Inflammatory macrophage (primary cell): ENCODE results near the gene PFN1.
A peak's percentile ranks its signal among the peaks of the same experiment; 100 is the strongest.

Experiments used
- DNase-seq, 2 donors: peaks; one replicate each; pipeline ENCODE4 v3.0.0-alpha.2; 2020 to 2022

Gene PFN1

DNA sequence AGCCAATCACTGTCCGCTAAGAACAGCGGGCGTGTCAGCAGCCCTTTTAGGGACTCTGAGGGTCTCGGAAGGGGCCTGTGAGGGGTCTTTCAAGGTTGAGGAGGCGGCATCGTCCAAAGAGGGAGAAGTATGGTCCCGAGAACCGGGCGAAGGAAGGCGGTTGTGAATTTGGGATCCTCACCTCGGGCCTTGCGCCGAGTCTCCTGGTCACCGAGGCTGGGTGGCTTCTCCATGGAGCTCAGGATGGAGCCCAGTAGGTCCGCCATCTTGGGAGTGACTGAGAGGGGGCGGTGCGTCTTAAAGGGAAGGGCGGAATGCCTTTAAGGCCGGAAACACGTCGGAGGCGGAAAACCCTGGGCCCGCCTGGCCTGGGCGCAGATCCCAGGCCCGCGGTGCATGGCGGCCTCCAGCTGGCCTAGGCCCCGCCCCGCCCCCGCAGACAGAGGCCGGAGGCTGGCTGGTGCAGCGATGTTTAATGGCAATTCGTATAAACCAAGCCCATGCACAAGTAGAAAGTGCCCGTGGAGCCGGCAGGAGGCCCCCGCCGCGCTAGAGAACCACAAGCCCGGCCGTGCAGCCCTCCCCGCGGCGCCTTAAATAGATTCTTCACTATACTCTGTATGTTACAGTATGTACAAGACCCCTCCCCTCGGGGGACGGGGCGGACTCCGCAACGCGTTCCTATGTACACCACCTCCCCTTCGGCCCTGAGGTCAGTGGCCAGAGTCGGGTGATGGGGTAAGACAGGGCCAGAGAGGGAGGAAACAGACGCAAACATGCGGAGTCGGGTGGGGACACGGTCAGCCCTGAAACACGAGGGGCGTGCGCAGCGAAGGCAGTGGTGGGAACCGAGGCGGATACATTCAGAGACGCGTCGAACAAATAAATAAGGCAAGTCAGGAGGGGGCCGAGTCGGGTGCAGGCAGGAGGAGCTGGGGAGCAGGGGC lies 19.5 kb upstream of the PFN1 start, which contains the start of gene SPAG7:
Gene SPAG7 (minus strand): TSS at position 279 of the 947 bp plus-strand sequence. CDS start 13 bp downstream, at position 266.
- DNase-seq: peak; percentile 97

DNA sequence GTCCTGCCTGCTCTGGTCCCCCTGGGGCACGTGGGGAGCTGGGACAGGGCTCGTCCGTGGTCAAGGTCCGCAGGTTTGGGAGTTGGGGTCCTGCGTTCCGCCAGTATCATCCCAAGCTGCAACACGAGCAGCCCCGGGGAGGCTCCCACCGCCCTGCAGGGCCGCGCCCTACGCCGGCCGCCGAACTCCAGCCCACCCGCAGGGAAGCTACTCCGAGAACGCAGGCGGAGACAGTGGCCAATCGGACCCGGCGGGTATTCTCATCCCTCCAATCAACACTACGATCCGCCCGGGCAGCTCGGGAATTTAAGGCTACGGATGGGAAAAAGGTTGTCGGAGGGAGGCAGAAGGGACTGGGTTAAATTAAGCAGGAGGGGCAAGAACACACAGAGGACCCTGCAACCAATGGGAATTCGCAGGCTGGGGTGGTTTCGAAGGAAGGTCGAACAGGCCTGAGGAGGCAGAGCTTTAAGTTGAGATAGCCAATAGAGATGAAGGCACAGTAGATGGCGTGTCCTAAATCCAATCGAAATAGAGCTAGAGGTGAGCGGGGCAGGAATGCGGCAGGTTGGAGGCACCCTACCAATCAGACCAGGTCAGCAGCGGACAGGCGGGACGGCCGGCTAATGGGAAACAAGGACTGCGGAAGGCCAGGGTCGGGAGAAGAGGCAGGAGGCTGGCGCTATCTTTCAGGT lies 18.7 kb upstream of the PFN1 start:
- DNase-seq: peak; percentile 99

DNA sequence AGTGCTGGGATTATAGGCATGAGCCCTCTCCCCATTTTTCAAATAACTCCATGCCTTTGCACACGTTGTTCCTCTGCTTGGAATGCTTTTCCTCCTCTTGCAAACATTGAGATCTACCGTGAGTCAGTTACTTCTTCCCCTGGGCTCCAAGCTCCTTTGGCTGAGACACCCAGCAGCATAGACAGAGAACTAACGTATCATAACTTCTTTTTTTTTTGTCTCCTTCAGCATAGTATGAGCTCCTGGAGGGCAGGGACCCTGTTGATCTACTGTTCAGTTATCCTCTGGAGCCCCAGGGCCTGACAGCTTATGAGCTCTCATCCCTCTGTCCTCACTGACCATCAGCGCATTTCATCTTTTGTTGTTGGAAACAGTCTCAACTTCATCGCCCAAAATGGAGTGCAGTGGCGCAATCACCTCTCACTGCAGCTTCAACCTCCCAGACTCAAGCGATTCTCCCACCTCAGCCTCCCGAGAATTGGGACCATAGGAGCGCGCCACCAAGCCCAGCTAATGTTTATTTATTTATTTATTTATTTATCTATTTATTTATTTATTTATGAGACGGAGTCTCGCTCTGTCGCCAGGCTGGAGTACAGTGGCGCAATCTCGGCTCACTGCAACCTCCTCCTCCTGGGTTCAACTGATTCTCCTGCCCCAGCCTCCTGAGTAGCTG lies 17.1 kb upstream of the PFN1 start:
- DNase-seq: no peak

DNA sequence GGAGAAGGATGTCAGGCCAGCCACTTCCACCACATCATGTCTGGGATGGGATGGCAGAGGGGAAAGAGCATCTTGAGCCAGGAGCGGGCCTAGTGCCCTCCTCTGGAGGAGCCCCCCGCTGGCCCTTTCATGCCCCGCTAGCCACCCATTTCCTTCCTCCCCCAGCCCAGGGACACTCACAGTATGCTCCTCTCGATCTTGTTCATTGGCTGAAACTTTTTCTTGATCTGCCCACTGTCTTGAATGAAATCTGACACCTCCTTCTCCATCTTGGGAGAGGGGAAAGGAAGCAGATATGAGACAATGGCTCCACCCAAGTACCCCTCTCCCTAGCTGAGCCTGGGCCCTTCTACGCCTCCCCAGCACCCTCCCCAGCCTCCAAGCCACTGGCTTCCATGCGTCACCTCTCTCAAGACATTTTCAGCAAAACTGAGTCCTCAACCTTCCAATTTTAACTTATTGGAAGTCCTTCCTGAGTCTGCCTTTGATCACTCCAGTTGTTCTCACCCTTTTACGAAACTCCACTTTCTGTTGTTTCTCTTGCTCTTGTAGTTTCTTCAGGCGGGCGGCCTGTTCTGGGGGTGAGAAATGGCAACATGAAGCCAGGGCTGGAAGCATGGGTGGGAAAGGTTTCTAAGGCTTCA lies 12.1 kb upstream of the PFN1 start:
- DNase-seq: no peak

DNA sequence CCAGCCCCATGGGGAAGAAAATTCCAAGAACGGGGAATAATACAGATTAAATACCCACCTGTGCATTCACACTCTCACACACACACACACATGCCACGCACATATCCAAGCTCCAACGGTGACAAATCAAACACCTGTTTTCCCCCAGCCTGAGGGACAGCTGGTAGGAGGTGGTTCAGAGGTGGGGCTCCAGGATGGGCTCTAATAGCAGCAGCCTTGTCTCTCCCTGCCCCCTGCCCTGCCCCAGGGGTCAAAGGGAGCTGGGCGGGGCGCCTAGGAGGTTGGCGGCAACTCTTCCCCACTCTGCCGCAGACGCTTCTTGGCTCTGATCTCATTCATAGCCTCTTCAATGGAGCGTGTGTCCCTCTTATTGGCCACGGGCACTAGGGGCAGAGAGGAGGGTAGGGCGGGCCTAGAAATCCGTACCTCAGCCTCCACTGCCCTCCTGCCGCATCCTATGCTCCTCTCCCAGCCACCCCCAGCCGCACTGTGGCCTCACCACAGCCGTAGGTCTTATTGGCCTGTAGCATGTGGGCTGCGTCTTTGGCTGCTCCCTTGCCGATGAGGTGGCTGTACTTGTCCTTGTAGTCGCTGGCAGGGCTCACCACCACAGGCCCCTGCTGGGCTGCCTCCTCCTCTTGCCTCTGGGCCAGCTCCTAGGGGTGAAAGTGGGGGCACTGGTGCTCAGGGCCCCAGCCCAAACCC lies 11.1 kb upstream of the PFN1 start:
- DNase-seq: no peak

DNA sequence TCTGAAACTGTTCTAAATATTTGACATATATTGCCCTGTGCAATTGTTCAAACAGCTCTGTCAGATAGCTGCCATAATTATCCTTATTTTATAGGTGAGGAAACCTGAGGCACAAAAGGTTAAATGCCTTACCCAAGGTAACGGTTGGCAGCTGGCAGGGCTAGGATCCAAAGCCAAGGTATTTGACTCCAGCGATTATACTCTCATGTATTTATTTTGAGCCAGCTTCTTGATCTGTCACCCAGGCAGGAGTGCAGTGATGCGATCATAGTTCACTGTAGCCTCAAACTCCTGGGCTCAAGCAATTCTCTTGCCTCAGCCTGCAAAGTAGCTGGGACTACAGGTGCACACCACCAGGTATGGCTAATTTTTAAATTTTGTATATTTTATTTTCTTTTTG lies 9.8 kb upstream of the PFN1 start:
- DNase-seq: no peak

DNA sequence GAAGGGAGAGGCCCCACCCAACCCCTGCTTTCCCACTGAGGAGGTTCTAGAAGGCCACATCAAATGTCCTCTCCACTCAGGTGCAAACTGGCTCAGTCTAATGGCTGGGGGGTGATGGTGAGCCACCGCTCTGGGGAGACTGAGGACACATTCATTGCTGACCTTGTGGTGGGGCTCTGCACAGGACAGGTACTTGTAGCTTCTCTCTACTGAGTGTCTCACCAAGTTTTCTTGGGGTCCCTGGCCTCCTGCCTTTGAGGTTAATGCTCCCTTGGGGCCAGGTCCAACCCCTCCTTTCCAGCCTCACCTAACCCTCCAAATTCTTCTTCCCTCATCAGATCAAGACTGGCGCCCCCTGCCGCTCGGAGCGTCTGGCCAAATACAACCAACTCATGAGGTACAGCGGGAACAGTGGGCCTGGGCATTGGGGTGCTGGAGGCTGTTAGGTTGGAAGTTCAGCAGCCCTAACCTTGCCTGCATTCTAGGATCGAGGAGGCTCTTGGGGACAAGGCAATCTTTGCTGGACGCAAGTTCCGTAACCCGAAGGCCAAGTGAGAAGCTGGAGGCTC lies 8.2 kb upstream of the PFN1 start:
- peak in 1 of 2 donors; percentile 36 for DNase-seq

DNA sequence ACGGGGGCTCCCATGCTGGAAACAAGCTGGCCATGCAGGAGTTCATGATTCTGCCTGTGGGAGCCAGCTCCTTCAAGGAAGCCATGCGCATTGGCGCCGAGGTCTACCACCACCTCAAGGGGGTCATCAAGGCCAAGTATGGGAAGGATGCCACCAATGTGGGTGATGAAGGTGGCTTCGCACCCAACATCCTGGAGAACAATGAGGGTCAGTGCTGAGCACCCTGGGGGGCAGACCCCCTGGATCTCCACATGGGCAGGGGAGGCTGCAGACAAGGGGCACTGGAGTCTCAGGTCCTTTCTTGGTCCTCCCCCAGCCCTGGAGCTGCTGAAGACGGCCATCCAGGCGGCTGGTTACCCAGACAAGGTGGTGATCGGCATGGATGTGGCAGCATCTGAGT lies 6.8 kb upstream of the PFN1 start:
- no peak for DNase-seq

DNA sequence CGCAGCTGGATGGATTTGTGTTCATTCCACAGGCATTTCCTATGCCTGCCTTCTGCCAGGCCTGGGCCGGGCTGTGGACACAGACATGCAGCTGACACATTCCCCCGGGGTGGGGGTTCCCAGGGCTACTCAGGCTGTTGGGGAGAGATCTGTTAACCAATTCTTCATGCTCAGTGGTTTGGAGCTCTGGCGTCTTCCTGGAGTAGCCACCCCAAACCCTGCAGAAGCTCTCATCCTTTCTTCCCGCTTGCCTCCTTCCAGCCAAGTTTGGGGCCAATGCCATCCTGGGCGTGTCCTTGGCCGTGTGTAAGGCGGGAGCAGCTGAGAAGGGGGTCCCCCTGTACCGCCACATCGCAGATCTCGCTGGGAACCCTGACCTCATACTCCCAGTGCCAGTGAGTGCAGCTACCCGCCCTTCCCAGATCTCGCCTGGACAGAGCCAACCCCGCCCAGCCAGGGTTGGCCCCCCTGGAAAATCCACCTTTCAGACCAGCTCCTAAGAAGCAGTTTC lies 5.2 kb upstream of the PFN1 start:
- DNase-seq: no peak

DNA sequence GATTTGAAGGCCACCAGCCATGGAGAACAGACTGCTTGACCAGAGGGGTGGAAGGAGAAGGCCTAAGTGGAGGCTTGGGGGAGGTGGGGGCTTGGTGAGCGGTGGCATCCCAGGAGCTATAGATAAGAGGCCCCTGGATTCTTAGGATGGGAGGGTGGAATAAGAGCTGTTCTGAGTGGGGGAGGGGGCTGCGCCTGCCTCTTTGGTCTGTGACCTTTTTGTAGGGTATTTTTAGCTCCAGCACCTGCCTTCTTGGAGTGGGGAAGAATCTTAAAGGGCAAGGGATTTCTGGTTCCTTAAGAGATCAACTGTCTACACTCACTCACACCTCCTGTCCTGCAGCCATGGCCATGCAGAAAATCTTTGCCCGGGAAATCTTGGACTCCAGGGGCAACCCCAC lies 3.2 kb upstream of the PFN1 start:
- DNase-seq: no peak

DNA sequence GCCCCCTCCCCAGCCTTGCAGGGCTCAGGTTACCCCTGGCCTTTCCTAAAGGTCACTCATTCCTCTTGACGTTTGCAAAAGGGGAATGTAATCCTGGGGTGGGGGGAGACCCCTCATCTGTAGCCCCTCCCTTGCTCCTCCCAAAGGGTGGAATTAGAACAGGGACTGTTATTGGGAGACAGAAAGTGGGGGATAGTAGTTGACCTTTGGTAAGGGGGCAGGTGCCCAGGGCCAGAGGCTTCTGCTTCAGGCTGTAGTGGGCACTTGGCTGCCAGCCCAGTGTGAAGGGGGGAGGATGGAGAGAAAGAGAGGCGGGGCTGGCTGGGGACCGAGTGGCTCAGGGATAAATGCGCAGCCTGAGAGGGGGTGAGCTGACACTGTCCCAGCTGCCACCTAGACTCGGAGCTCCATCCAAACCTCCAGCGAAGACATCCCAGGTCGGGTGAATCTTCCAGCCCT lies 2.4 kb upstream of the PFN1 start, which contains the start of gene ENO3:
Gene ENO3 (plus strand): TSS at position 374 of the 459 bp plus-strand sequence. CDS start 711 bp downstream, outside the sequence.
- peak in 1 of 2 donors; percentile 0 for DNase-seq

DNA sequence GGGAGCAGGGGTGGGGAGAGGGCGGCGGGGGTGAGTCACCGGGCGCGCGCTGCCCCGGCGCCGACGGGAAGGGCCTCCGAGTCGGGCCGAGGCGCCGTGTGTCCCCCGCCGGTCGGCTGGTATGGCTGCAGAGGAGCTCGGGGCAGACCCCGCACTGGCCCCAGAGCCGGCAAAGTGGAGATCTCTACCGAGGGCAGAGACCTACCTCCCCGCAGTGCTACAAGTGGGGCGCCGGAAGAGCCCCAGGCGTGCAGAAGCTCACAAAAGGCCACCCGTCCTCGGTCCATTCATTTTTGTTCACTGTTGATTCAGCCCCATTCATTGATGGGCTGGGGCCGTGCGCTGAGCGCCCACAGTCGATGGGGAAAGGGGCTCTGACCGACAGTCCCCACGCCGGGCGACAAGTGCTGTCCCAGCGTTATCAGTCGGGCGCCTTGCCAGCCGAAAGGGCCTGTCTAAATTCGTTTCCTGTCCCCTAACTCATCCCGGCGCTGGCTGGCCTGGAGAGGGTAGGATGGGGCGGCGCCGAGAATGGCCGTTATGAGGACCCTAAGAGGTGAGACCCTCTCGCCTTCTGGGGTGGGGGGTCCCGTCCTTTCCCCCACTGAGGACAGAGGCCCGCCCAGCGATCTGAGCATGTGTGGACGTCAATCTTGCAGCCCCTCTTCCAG lies 1.9 kb upstream of the PFN1 start:
- DNase-seq: peak in 1 of 2 donors; percentile 38

DNA sequence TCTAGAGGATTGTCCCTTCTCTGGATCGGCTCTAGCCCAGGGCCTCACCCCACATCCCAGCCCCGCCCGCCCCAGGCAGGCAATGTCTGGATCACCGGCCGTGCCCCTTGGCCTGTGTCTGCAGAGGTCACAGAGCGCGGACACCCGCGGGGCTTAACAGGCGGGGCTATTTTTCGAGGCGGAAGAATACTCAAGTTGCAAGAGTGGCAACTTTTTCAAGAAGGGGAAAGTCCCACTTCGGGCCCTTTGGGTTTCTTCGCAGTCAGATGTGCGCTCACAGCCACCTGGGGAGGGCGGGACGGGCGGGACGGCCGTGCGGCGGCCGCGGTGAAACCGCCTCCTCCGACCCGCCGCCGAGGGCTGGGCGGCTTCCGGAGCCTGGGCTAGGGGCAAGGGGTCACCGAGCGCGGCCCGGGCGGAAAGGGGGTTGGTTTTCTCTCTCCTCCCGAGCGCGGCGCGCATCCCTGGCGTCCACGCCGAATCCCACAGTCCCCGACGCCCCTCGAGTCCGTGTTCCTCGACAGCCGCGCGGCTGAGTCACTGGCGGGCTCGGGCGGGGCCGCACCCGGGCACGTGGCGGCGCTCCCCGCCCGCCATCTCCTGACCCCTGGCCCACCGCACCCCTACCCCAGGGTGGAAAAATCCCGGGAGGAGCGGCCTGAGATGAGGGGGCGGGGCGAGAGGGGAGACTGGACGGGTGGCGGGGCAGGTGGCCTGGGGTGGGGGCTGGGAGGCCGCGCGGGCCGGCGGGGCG lies 1.2 kb upstream of the PFN1 start:
- peak; percentile 86 to 91 for DNase-seq

DNA sequence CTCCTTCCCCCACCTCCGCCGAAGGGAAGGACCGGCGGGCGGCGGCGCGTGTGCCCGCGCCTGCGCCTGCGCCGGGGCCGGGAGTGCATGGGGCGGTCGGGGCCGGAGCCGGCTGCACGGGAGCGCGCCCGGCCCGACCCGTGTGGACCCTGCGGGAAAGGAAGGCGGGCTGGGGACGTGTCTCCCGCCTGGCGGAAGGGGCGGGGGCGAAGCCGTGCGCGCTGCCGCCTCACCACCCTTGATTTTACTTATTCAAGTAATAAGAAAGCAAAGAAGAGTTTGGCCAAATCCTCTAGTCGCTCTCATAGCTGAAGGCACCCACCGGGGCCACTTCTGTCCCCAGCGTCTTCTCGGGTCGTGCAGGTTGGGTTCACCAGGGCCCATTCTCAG lies 596 bp upstream of the PFN1 start:
- peak; percentile 93 to 95 for DNase-seq

DNA sequence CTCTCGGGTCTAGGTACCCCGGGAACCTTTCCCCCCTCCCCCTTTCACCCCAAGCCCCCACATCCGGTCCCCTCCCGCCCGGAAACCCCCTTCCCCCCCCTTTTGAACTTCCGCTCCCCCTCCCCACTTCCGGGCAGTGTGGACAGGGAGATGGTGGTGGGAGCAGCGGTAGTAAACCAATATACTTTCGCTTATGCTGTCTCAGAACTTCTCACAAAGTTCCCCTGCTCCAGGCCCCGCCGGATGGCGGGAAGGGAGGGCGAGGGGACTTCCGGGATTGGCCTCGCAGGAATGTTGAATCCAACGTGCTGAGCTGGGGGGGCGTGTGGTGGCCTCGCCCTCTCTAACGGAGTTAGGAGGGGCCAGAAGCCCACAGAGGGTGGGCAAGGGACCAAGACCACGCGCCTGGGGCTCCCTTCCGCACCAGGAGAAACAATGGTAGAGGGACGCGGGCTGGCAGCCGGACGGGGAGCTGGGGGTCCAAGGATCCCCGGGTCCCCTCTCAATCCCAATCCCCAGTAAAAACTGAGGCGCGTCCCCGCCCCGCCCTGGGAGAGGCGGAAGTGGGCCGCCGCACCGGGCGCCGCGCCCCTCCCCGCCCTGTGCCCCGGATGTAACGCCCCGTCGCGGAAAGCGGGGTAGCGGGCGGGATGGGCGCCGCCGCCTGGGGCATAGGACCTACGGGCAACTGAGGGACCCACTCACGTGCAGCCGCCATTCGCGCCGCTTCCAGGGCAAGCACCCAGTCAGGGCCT lies 742 bp downstream of the PFN1 start:
- peak; percentile 52 to 68 for DNase-seq

DNA sequence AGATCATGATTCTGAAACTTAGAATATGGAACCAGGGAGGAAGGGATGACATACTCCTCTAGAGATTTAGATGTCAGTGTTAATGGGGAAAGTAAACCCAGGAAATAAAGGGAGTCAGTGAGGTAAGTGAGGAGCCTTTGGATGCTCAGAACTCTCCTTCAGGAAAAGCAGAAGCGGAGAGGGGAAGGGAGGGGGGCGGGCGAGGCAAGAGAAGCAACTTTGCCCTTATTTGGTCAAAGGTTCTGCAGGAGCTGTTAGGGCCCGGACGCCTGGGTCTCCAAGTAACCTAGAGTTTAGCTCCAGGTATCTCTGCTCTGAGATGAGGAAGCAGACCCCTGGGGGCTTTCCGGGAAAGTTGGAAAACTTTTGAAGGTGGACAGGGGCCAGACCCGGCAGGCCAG lies 1.3 kb downstream of the PFN1 start:
- DNase-seq: peak; percentile 22 to 27

DNA sequence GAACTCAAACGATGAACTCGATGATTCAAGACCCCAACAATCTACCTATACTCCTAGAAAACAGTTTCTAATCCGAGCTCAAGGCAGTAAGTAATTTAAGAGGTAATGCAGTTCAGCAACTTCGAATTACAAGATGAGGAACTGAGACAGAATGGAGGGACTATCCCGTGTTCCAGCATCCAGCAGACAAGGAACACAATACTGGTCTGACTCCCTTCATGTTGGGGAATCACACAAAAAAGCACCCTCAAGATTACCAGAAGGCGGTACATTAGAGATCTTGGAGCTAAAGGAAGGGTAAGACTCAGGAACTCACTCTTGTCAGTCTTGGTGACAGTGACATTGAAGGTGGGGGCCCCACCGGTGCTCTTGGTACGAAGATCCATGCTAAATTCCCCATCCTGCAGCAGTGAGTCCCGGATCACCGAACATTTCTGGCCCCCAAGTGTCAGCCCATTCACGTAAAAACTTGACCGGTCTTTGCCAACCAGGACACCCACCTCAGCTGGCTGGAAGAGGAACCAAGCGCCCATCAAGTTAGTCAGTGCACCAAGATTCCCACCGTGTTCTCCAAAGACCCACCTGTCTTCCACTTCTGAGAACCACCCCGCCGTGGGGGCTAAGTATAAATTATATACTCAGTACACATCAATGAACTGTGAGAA lies 1.9 kb downstream of the PFN1 start:
- peak in 1 of 2 donors; percentile 25 for DNase-seq

DNA sequence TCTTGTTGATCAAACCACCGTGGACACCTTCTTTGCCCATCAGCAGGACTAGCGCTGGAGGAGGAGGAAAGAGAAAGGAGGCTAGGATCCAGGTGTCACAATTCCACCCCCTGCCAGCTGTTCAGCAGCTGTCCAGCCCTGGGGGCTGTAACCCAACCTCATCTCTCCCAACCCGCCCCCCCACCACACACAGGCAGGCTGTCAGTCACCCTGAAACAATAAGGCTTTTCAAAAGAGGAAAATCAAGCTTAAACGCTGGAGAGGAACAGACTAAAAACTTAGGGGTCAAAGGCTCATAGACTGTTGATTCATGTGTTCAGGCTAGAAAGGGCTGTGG lies 2.4 kb downstream of the PFN1 start:
- no peak for DNase-seq
